ENCODE measurements around the gene C7orf57. TPM values are rescaled to one million over a fixed set of nuclear protein-coding genes. Genes with fewer than 3 reads are reported as not detected.

C7orf57 gene
- total RNA-seq, 1 donor from 2014 or later, result not detected

DNA sequence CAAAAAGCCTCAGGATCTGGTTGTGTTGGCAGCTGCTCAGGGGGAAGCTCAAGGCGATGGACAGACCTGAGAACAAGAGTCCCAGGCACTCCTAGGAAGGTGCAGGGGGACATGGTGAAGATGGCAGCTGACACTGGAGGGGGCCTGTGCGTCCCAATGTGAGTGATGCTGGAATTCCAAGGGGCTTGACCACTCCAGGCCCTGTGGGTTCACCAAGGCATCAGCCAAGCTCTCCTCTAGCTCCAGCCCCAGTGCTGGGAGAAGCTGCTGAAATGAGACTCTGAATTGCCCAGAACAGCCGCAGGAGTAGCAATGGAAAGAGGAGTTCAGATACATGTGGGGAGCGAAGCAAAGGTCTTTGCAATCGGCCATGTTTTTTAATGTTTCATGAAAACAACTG lies 69.7 kb downstream of the C7orf57 start:
- no peaks in the 10 kb centered on the region for H3K9me3 Mint-ChIP-seq
- no peak overlapping the region for H3K27ac ChIP-seq
- no peaks in the 10 kb centered on the region for H3K79me2 ChIP-seq (ENCODE audit: low read depth)
- H3F3A ChIP-seq (ENCODE audit: low read depth), result no peaks in the 10 kb centered on the region
- no peak overlapping the region for H2AFZ ChIP-seq (replicated peaks)
- no peaks in the 10 kb centered on the region for H3K36me3 ChIP-seq
- no peak overlapping the region for H3K27ac Mint-ChIP-seq
- H3K4me2 ChIP-seq, result no peak overlapping the region
- no peak overlapping the region for H3K4me3 ChIP-seq
- TF ChIP-seq EZH2phosphoT487 (IDR thresholded peaks at IDR 0.05), result no peak
- TF ChIP-seq EZH2 (IDR thresholded peaks at IDR 0.05), result no peak
- TF ChIP-seq, protein P1, sequence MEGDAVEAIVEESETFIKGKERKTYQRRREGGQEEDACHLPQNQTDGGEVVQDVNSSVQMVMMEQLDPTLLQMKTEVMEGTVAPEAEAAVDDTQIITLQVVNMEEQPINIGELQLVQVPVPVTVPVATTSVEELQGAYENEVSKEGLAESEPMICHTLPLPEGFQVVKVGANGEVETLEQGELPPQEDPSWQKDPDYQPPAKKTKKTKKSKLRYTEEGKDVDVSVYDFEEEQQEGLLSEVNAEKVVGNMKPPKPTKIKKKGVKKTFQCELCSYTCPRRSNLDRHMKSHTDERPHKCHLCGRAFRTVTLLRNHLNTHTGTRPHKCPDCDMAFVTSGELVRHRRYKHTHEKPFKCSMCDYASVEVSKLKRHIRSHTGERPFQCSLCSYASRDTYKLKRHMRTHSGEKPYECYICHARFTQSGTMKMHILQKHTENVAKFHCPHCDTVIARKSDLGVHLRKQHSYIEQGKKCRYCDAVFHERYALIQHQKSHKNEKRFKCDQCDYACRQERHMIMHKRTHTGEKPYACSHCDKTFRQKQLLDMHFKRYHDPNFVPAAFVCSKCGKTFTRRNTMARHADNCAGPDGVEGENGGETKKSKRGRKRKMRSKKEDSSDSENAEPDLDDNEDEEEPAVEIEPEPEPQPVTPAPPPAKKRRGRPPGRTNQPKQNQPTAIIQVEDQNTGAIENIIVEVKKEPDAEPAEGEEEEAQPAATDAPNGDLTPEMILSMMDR (IDR thresholded peaks at IDR 0.05), result no peak
- H3K27me3 ChIP-seq, result no peaks in the 10 kb centered on the region
- no peaks in the 10 kb centered on the region for H4K20me1 ChIP-seq (ENCODE audit: low read depth)
- H3K4me1 ChIP-seq, result no peaks in the 10 kb centered on the region
- no peak for DNase-seq (ENCODE audit: low spot score)
- H3K4me3 Mint-ChIP-seq, result no peak overlapping the region
- H3K27me3 Mint-ChIP-seq (ENCODE audit: insufficient read depth, low read depth), result peaks cover 7% of the 10 kb centered on the region
- H3K9ac ChIP-seq, result no peak overlapping the region
- peaks cover 22% of the 10 kb centered on the region for H3K36me3 Mint-ChIP-seq
- H3K4me1 Mint-ChIP-seq, result no peaks in the 10 kb centered on the region
- no peaks in the 10 kb centered on the region for H3K9me3 ChIP-seq (ENCODE audit: low read depth)

DNA sequence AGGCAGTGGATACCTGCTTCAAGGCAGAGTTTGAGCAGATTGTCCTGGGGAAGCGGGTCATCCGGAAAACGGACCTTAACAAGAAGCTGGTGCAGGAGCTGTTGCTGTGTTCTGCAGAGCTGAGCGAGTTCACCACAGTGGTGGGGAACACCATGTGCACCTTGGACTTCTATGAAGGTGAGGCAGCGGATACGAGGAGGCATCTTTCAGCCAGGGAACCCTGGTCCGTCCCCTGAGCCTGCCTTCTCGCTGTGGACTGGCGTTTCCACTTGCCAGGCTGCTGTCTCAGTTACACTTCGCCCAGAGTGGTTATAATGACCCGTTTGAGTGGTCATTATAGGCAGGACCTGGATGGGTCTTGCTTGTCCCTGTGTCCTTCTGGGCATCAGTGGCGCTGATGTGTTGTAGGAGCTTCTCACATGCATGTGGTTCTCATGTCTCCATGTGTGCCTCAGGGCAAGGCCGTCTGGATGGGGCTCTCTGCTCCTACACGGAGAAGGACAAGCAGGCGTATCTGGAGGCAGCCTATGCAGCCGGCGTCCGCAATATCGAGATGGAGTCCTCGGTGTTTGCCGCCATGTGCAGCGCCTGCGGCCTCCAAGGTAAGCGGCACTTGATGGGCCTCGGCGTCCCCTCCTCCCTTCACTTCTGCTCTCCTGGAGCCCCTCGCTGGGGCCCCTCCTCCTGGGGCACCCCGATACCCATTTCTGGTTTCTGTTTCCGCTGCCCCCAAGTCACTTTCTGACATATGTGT lies 71.7 kb downstream of the C7orf57 start:
- Histone ChIP-seq H3K36me3 (no peaks in the 10 kb centered on the region), H3K4me3 (no peak overlapping the region), H3F3A (ENCODE audit: low read depth) (no peaks in the 10 kb centered on the region), H2AFZ (replicated peaks) (no peak overlapping the region), H3K79me2 (ENCODE audit: low read depth) (no peaks in the 10 kb centered on the region), H3K4me2 (no peak overlapping the region), H3K27me3 (no peaks in the 10 kb centered on the region), H3K9ac (no peak overlapping the region), H3K27ac (no peak overlapping the region), H4K20me1 (ENCODE audit: low read depth) (no peaks in the 10 kb centered on the region), H3K9me3 (ENCODE audit: low read depth) (no peaks in the 10 kb centered on the region), H3K4me1 (no peaks in the 10 kb centered on the region)
- H3K9me3 Mint-ChIP-seq, result no peaks in the 10 kb centered on the region
- peaks cover 9% of the 10 kb centered on the region for H3K27me3 Mint-ChIP-seq (ENCODE audit: insufficient read depth, low read depth)
- no peak overlapping the region for H3K27ac Mint-ChIP-seq
- TF ChIP-seq, protein P1 (IDR thresholded peaks at IDR 0.05), result no peak
- TF ChIP-seq EZH2 (IDR thresholded peaks at IDR 0.05), result no peak
- no peaks in the 10 kb centered on the region for H3K4me1 Mint-ChIP-seq
- H3K4me3 Mint-ChIP-seq, result no peak overlapping the region
- DNase-seq (ENCODE audit: low spot score), result no peak
- peaks cover 20% of the 10 kb centered on the region for H3K36me3 Mint-ChIP-seq

DNA sequence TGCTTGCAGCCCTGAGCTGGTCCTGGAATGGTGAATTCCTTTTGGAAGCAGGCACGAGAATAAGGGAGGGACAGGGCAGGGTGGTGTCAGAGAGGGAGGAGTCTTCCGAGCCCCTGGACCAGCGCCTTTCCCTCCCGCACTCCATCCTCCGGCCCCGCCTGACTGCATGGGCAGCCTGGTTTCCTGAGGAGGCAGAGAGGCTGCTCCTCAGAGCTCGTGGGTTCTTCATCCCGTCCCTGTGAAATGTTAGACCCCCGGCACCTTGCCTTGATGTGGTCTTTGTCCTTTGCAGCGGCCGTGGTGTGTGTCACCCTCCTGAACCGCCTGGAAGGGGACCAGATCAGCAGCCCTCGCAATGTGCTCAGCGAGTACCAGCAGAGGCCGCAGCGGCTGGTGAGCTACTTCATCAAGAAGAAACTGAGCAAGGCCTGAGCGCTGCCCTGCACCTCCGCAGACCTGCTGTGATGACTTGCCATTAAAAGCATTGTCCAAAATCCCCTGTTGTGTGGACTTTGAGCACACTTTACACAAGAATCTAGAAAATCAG lies 72.7 kb downstream of the C7orf57 start:
- Mint-ChIP-seq H3K27me3 (ENCODE audit: insufficient read depth, low read depth) (peaks cover 9% of the 10 kb centered on the region), H3K4me3 (no peak overlapping the region), H3K4me1 (no peaks in the 10 kb centered on the region), H3K9me3 (no peaks in the 10 kb centered on the region), H3K27ac (no peak overlapping the region), H3K36me3 (peaks cover 14% of the 10 kb centered on the region)
- H3K79me2 ChIP-seq (ENCODE audit: low read depth), result no peaks in the 10 kb centered on the region
- no peaks in the 10 kb centered on the region for H3F3A ChIP-seq (ENCODE audit: low read depth)
- no peak overlapping the region for H3K4me2 ChIP-seq
- H3K4me1 ChIP-seq, result no peaks in the 10 kb centered on the region
- no peaks in the 10 kb centered on the region for H3K27me3 ChIP-seq
- no peaks in the 10 kb centered on the region for H4K20me1 ChIP-seq (ENCODE audit: low read depth)
- DNase-seq (ENCODE audit: low spot score), result no peak
- H3K9ac ChIP-seq, result no peak overlapping the region
- H2AFZ ChIP-seq (replicated peaks), result no peak overlapping the region
- no peak overlapping the region for H3K27ac ChIP-seq
- TF ChIP-seq, protein P1 (IDR thresholded peaks at IDR 0.05), result no peak
- TF ChIP-seq EZH2phosphoT487 (IDR thresholded peaks at IDR 0.05) (no peak), EZH2 (IDR thresholded peaks at IDR 0.05) (no peak)
- H3K36me3 ChIP-seq, result no peaks in the 10 kb centered on the region
- H3K9me3 ChIP-seq (ENCODE audit: low read depth), result no peaks in the 10 kb centered on the region
- no peak overlapping the region for H3K4me3 ChIP-seq
